DMS 273 treated with DMSO at 0.1 percent for 48 hours (cell line): ENCODE data around the gene UNC5A.

Experiments
- DNase-seq: peaks from one replicate; lab custom pipeline; 2025; lab: John Stamatoyannopoulos, UW

Gene UNC5A

GRCh38 chr5:176899296-176899891, 89.0 kb downstream of the UNC5A start, which contains the start of gene HK3:
TSS of gene HK3 (minus strand) at chr5:176899346. CDS start at chr5:176896159, 3,187 bp downstream.
- no peak for DNase-seq

- DNase-seq = no peak
Observed at GRCh38 chr5:176899946-176900779, 89.8 kb downstream of the UNC5A start.

DNA sequence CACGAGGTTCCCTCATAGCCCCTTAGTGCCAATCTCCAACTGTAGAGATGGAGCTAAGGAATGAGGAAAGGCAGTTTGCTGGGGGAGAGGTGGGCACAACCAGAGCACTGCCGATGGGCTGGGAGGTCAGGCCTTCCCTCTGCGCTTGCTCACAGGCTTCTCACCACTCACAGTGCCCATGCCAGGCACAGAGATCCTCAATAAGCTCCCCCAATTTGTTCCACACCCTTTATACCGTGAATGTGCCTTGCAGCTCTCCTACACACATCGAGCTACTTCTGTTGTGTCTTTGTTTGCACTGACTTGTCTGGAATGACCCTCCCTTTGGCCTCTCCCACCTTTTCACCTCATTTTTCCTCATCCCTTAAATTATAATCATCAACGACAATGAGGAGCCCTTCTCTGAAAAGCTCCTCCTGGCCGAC, 90.4 kb downstream of the UNC5A start:
- no peak for DNase-seq

DNA sequence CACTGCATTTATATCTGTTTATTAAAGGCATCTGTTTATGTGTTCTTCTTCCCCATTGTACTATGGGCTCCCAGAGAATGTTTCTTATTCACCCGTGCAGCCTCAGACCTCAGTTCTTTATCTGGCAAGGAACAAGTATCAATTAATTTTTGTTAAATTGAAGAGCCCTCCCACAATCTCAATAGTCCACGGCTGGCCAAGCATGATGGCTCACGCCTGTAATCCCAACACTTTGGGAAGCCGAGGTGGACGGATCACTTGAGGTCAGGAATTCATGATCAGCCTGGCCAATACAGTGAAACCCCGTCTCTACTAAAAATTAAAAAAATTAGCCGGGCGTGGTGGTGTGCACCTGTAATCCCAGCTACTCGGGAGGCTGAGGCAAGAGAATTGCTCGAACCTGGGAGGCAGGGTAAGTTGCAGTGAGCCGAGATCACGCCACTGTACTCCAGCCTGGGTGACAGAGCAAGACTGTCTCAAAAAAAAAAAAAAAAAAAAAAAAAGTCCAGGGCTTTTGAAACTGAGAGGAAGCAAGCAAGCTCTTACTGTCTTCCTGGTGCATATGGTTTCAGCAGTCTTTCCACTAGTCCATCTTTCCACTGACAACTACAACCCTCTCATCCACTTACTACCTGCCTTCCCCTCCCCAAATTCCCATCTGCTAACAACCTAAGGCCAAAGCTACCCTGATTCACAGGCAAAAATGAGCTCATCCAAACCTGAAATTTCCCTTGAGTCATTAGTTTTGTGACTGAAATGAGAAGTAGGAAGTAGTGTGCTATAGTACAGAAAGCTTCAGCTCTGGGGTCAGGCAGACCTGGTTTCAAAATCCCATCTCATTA, 91.1 kb downstream of the UNC5A start:
- no peak for DNase-seq

DNA sequence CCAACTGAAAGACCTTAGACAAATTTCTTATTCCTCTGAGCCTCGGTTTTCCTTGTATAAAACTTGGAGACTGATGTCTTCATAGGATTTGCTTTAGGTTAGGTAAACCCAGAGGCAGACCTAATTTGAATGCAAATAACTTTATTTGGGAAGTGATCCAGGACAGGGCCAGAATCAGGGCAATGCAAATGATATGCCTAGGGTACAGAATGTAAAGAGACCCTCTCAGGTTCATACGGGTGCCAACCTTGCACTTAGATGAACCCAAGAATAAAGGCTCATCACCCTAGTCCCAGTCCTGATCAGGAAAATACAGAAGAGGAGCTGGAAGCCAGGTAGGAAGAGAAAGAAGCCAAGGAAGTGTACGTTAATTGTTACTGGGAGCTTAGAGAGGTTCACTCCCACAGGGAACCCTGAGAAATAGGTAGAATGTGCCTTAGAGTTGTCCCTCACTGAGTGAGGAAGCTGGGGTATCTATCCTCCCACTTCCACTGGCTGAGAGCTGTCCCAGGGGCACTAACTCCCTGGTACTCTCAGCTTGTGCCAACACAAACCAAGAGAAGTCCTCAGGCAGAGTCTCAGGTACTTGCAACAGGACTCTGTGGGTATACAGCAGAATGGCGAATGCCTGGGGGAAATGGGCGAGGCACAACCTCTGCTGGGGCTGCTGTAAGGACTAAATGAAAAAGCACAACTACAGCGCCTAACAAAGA, 91.9 kb downstream of the UNC5A start:
- DNase-seq = no peak

GRCh38 chr5:176902911-176903664, 92.7 kb downstream of the UNC5A start:
- DNase-seq = no peak

DNA sequence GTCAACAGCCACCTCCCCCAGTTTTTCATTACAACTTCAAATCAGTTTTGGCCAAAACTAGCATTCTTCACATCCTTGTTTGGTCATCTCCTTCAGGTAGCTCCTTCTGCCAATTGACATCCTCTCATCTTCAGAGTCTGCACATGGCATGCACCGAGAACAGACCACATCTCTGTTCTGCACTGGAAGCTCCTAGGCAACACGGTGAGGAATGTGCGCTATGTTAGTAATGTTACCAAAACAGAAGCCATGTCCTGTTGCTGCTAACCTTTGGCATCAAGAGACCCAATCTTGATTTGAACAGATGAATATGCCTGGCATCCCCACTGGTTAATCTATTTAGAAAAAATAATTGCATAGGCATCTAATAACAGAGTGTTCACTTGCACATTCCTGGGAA, 93.9 kb downstream of the UNC5A start:
- no peak for DNase-seq

GRCh38 chr5:176906126-176906525, 95.8 kb downstream of the UNC5A start:
- no peak for DNase-seq

GRCh38 chr5:176906796-176907195, 96.4 kb downstream of the UNC5A start:
- no peak for DNase-seq

DNA sequence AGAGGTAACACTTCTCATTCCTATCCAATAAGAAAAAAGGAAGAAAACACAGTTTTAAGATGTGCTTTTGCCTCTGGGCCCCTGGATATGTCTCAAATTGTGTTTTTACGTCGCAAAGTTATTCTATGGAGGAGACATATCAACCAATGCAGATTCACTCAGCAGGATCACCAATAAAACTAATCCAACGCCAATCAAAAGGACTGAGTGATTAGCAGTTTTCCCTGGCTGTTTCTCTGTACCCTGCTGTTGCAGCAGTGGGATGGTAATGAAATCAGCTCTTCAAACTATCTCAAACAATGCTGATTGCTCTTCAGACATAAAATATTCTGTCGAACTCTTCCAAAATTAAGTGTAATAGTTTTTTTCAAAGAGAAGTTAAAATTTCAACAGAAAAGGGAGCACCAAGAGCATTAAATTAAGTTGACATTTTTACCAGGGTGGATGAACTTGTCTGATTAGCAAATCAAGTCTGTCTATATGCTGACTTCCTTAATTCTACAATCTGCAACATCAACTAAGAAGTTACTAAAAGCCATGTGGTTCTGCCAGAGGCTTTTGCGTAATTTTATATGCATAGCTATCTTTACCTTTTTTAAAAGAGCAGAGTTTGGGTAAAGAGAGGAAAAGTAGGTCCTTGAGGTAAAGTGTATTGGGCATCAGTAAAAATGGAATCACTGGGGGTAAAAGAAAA, 98.5 kb downstream of the UNC5A start:
- DNase-seq = no peak

DNA sequence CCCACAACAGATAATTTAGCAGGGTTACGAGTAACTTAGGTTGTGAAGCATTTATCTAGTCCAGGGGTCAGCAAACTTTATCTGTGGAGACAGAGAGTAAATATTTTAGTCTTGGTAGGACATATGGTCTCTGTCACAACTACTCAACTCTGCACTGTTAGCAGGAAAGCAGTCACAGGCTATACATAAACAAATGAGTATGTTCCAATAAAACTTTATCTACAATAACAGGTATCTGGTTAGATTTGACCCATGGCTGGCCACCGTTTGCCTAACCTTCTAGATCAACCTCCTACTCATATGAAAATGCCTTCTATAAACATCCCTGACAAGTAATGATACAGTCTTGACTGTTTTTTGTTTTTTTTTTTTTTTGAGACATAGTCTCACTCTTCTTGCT, 101.8 kb downstream of the UNC5A start:
- no peak for DNase-seq

- no peak for DNase-seq
Observed at GRCh38 chr5:176915906-176916305, 105.5 kb downstream of the UNC5A start.

DNA sequence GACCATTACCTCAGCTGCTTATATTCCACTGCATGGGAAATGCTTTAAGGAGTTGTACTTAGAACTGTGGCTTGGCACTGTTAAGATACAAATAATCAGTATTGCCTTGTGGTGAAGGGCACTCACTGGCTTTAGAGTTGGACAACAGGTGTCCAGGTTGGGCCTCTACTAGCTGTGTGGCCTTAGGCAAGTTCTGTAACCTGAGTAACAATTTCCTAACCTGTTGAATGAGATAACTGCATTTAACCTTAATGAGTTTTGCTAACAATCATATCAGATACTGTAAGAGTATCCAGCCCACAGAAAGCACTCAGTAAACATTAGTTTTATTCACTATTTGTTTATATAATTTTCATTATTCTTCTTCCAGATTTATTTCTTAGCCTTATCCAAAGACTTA, 106.0 kb downstream of the UNC5A start:
- DNase-seq = no peak

DNA sequence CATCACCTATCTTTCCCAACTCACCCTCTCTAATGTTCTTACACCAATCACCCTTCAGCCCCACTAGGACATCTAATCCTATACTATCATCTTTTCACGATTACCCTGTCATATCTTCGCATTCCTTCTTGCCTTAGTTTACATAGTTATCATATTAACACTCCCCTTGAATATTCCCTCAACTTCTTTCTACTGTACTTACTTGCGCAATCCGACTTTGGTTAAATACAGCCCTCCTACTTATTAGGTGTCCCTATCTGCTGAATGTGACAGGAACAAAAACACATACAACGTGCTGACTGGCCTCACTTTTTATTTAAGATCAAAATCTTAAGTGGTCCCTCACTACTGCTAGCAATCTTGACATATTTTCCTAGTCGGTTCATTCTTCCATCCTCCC, 108.3 kb downstream of the UNC5A start:
- DNase-seq = no peak

GRCh38 chr5:176921714-176922113, 111.4 kb downstream of the UNC5A start:
- no peak for DNase-seq

DNA sequence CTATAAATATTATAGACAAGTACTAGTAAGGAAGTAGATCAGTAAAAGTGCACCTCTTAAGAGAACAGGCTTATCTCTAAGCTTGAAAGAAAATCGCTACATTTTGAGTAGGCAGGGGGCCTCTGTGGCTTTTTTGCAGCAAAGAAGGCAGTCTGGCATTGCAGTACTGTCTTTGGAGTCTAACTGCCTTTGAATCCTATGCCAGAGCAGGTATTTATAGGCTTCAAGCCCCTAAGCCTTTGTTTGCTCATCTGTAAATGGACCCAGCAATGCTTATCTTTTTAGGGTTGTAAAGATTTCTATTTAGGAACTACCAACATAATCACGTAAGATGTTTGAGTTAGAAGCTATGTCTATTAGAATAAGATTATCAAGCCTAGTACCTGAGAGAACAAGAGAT, 112.5 kb downstream of the UNC5A start:
- DNase-seq = no peak

GRCh38 chr5:176927562-176927961, 117.2 kb downstream of the UNC5A start:
- no peak for DNase-seq

GRCh38 chr5:176929654-176930053, 119.3 kb downstream of the UNC5A start:
- no peak for DNase-seq
